DOHH2 (cell line): ENCODE measurements around the gene CNGA1.

Source experiments
- H3F3A ChIP-seq: fragments of 200-600 bp; sonication (generic), shearing (Covaris generic); 2 replicates; pipeline ENCODE4 v1.6.0; 2016; ENCODE audit warnings: antibody characterized with exemption, mild to moderate bottlenecking; ENCODE audit not compliant: control insufficient read depth, insufficient read depth
- H3K27ac ChIP-seq: fragments of 200-600 bp; sonication (generic); 2 replicates; pipeline ENCODE4 v1.5.1; 2014; ENCODE audit warnings: low read depth, mild to moderate bottlenecking, low read length, moderate library complexity
- H3K27me3 ChIP-seq: fragments of 200-600 bp; sonication (generic); 2 replicates; pipeline ENCODE4 v1.6.1; 2014; ENCODE audit warnings: mild to moderate bottlenecking, low read length, mixed read lengths; ENCODE audit not compliant: control insufficient read depth
- H3K36me3 ChIP-seq: fragments of 200-600 bp; sonication (generic); 2 replicates; pipeline ENCODE4 v1.6.1; 2014; ENCODE audit warnings: mild to moderate bottlenecking, low read length, moderate library complexity, mixed read lengths; ENCODE audit not compliant: control insufficient read depth
- H3K4me1 ChIP-seq: fragments of 200-600 bp; sonication (generic); 2 replicates; pipeline ENCODE4 v1.6.1; 2014; ENCODE audit warnings: mild to moderate bottlenecking, low read length, mixed read lengths; ENCODE audit not compliant: control insufficient read depth
- H3K4me2 ChIP-seq: fragments of 200-600 bp; sonication (generic); 2 replicates; pipeline ENCODE4 v1.6.0; 2014; ENCODE audit warnings: mild to moderate bottlenecking, low read length, moderate library complexity
- H3K4me3 ChIP-seq: fragments of 200-600 bp; sonication (generic); 2 replicates; pipeline ENCODE4 v1.5.1; 2014; ENCODE audit warnings: mild to moderate bottlenecking, low read length, mixed read lengths
- H3K79me2 ChIP-seq: fragments of 200-600 bp; sonication (generic); 2 replicates; pipeline ENCODE4 v1.6.1; 2014; ENCODE audit warnings: mild to moderate bottlenecking, low read length, mixed read lengths; ENCODE audit not compliant: control insufficient read depth
- H3K9me2 ChIP-seq: fragments of 200-600 bp; sonication (generic); replicated peaks from 2 replicates; pipeline ENCODE4 v1.6.1; 2014; ENCODE audit warnings: mild to moderate bottlenecking, low read length, mixed read lengths; ENCODE audit not compliant: control insufficient read depth
- H3K9me3 ChIP-seq: fragments of 200-600 bp; sonication (generic); 2 replicates; pipeline ENCODE4 v1.6.1; 2014; ENCODE audit warnings: antibody characterized with exemption, low read length, mixed read lengths; ENCODE audit not compliant: control insufficient read depth, insufficient read depth
- H4K20me1 ChIP-seq: fragments of 200-600 bp; sonication (generic); 2 replicates; pipeline ENCODE4 v1.6.0; 2014; ENCODE audit warnings: low read depth, mild to moderate bottlenecking, antibody characterized with exemption, low read length, moderate library complexity; ENCODE audit not compliant: control insufficient read depth, insufficient read depth
- CTCF ChIP-seq: fragments of 200-600 bp; sonication (generic); IDR thresholded peaks from one replicate; pipeline ENCODE4 v1.5.1; 2014; ENCODE audit warnings: antibody characterized with exemption, mild to moderate bottlenecking, low read depth, low read length; ENCODE audit not compliant: poor library complexity, severe bottlenecking
- EZH2phosphoT487 ChIP-seq: fragments of 200-600 bp; sonication (generic); IDR thresholded peaks from 2 replicates; pipeline ENCODE4 v1.6.1; 2017; ENCODE audit warnings: borderline replicate concordance, mild to moderate bottlenecking, antibody characterized with exemption, low read length, moderate library complexity, mixed read lengths

CNGA1 gene

GRCh38 chr4:47968847-47969246 lies 47.6 kb downstream of the CNGA1 start:
- Histone ChIP-seq H3K4me3 (no peak overlapping the region), H3K9me2 (no peaks in the 10 kb centered on the region), H4K20me1 (no peaks in the 10 kb centered on the region), H3K4me2 (no peak overlapping the region), H3K4me1 (peaks cover 9% of the 10 kb centered on the region), H3K9me3 (no peaks in the 10 kb centered on the region), H3K79me2 (no peaks in the 10 kb centered on the region), H3K27me3 (no peaks in the 10 kb centered on the region), H3F3A (no peaks in the 10 kb centered on the region), H3K36me3 (no peaks in the 10 kb centered on the region), H3K27ac (no peak overlapping the region)
- TF ChIP-seq CTCF (no peak), EZH2phosphoT487 (no peak)

GRCh38 chr4:47954677-47955076 lies 61.8 kb downstream of the CNGA1 start:
- Histone ChIP-seq H3K36me3 (no peaks in the 10 kb centered on the region), H3K4me3 (no peak overlapping the region), H3K4me1 (no peaks in the 10 kb centered on the region), H3K9me2 (no peaks in the 10 kb centered on the region), H3K79me2 (no peaks in the 10 kb centered on the region), H3F3A (no peaks in the 10 kb centered on the region), H3K9me3 (no peaks in the 10 kb centered on the region), H3K27me3 (no peaks in the 10 kb centered on the region), H3K4me2 (no peak overlapping the region), H3K27ac (no peak overlapping the region), H4K20me1 (no peaks in the 10 kb centered on the region)
- TF ChIP-seq CTCF (no peak), EZH2phosphoT487 (no peak)

- Histone ChIP-seq H3K9me2 (no peaks in the 10 kb centered on the region), H3K9me3 (no peaks in the 10 kb centered on the region), H3K79me2 (no peaks in the 10 kb centered on the region), H3K4me3 (no peak overlapping the region), H4K20me1 (no peaks in the 10 kb centered on the region), H3K27me3 (no peaks in the 10 kb centered on the region), H3F3A (no peaks in the 10 kb centered on the region), H3K36me3 (no peaks in the 10 kb centered on the region), H3K4me2 (no peak overlapping the region), H3K27ac (no peak overlapping the region), H3K4me1 (no peaks in the 10 kb centered on the region)
- TF ChIP-seq EZH2phosphoT487 = no peak
- TF ChIP-seq CTCF = no peak
Measured at GRCh38 chr4:47954245-47954644, 62.2 kb downstream of the CNGA1 start.
